ENCODE measurements around the gene PAX5.

- no peak for TF ChIP-seq POLR2A (IDR thresholded peaks at IDR 0.05)
- TF ChIP-seq CTCF (IDR thresholded peaks at IDR 0.05): no peak
Measured at GRCh38 chr9:36993933-36994764, 39.9 kb downstream of the PAX5 start.

All from esophagus squamous epithelium (tissue), 4 donors.